GM21786 (cell line): ENCODE results near the gene MAST4.

Source experiments
- ATAC-seq: cut with Tn5 transposase; IDR thresholded peaks from one replicate; pipeline ENCODE4 v1.9.1; 2021; ENCODE audit not compliant: unreplicated experiment

Gene MAST4

DNA sequence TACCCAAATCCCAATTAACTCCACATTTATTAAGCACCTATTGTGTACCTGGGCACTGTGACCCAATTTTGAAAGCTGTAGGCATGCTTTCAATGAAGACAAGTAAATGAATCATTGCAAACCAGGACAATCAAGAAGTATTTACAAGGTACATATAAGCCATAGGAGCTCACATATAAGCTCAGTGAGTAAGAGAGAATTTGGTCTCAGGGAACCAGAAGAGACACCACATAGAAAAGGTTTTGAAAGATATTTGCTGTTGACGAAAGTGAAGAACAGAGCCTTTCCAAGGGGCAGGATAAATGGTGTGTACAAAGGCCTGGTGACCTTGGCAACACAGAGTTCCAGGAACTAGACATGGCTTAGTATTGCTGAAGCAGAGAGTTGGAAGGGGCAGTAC, 412.8 kb downstream of the MAST4 start:
- ATAC-seq = no peak

DNA sequence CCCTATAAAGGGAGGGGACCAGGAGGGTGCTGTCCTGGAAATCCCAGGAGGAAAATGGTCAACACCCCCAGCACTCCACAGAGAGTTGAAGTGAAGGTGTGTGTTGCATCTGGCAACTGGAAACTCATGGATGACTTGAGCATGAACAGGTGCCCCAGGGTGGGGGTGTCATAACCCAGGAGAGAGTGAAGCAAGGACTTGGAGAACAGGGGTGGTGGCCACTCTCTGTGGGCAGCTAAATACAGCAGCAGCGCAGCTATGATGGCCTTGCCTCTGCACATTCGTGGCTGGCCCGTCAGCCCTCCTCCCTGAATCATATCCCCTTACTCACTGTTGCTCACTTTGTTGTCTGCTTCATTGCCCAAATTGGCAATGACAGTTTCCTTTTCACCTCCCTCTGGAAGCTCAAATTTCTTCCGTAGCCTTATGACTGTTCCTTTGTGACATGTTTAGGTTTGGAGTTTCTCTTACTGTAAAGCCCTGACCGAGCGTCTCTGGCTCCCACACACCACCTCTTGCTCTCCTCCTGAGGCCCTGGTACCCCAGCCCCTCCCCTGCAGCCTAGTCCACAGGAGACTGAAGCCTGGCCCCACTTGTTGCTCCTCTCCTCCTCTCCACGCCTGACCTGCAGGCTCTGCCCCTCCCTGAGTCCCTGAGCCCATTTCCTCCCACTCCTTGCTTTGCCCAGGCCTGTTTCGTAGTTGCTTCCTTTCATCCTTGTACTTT, 414.7 kb downstream of the MAST4 start:
- no peak for ATAC-seq

DNA sequence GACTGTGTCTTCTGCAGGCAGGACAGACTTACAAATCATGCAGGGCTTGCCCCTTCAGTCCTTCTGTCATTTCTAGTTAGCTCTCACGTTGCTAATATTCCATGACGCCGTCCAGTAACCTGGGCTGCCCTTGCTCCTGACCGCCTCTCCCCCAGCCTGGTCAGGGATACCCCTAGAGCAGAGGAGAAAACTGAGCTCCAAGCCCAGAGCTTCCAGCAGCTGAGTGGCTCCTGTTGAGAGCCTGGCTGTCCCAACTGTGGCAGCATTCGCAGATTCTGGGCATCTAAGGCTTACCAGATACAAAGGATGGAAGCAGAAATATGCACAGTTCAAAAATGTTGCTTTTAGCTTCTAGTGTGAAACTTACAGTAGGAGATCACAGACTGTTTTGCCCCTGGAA, 415.2 kb downstream of the MAST4 start:
- ATAC-seq = no peak

DNA sequence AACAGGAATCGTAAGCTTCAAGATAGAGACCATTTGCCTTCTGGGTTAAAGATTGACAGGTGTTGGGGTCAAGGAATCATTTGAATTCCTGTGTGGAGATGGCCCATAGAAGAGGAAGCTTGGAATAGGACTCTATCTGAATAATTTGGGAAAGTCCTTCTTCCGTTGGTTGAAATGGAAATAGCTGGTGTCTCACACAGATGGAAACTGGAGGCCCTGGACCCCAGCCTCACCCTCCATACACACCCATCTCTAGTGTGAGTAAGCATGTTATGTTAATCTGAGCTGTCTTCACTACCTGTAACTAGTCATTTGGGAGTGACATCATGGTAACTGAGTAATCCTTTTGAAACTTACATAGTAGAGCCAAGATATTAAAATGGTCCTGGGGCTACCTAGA, 416.0 kb downstream of the MAST4 start:
- no peak for ATAC-seq

DNA sequence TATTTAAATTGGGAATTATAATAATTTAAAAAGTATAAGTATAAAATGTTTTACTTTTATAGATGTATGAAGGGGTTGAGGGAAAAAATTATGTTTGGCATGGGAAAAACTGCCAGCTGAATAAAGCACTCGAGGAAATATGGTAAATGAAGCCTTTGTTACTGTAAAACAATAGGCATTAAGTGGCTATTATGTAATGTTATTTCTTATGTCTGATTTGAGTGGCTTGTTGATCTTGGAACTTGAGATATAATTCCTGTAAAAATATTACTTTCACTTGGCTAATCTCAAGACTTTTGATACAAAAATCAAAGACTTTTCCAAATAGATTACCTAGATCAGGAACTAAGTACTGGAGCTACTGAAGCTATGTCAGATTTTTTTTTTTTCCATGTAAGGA, 417.5 kb downstream of the MAST4 start:
- ATAC-seq = no peak

DNA sequence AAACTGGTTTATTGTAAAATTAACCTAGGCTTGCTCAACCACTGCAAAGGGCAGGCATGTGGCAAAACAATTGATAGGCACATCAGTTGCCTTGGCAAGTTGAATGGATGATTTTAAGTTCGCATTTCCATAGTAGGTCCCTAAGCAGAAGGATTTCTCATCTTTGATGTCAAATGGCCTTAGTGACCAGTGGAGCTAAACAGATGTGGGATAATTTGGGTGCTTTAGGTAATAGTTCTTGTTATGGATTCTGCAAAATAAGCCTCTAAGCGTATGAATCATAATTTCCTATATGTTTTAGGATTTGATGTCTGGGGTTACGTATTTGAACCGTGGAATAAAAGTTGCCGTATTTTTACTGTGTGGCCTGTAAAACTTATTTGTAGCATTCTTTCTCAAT, 418.0 kb downstream of the MAST4 start:
- no peak for ATAC-seq

DNA sequence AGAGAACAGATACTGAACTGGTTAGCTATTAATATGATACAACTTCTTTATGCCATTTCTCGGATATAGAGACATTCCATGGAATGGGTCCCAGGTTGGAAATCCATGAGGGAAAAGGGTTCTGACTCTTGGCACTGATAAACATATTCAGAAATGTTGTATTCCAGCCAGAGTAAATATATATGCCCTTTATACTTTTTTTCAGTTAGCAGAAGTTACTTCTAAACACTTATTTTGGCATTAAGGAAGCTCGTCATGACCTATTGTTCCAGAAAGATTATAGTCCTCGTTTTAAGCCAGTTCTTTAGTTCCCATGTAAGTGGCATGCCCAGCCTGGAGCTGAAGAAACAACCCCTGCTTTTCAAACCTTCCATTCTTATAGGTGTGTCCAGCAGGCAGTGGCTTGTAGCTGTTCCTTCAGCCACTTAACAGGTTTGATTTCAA, 418.8 kb downstream of the MAST4 start:
- no peak for ATAC-seq

DNA sequence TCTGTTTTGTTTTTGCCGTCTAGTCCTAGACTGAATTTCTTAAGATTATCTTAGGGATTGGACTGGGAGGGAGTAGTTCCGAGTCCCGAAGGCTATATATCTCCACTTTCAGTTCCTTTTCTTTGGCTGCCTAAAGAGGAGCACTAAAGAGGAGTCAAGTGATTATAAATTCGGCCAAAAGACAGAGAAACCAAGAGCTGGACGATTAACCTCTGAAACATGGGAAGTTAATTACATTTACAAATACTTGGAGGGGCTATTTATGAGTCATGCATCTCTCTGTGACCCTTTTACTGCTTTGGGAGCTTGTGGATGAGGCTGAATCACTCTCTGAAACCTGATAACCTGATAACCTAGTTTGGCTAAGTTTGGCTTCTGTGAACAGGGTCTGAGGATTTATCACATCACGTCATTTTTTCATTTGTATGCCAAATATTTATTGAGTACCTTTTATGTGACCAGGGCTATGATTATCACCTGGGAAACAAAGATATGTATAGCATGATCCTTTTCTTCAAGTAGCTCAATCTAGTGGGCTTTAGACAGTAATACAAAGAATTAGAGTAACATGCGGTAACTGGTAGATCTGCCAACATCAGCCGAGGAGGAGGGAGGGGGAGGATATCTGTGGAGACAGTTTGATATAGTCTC, 419.5 kb downstream of the MAST4 start:
- ATAC-seq = no peak

DNA sequence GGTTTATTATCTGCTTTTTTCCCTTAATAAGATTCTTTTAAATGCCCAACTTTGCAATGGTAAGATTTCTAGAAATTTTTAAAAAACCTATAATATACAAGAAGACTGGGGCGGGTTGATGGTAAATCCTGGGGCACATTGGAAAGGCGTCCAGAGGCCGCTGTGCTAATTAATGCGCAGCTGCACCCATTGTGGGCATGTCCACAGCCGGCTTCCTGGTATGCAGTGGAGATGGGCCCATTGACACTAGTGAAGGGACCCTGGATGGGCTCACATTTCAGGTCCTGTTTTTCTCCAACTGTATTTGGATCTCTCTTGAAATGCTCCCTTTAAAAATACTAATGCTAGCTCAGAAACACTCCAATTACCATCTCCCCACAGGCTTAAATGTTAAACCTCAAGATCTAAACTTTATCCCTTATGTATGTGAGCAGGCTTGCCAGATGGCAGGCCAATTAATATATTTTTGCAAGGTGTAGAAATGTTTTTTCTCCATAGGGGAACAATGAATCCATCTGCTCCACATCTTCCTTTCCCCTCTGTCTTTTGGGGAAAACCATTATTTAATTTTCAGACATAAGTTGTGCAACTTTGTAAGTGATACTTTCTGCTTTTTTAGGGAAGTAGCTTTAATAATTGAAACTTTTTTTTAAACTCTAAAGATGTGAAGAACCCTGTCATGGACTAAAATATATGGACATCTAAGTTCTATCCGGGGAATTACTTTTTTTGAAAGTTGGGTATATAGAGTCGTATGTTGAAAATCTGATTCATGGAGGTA, 423.1 kb downstream of the MAST4 start:
- no peak for ATAC-seq

DNA sequence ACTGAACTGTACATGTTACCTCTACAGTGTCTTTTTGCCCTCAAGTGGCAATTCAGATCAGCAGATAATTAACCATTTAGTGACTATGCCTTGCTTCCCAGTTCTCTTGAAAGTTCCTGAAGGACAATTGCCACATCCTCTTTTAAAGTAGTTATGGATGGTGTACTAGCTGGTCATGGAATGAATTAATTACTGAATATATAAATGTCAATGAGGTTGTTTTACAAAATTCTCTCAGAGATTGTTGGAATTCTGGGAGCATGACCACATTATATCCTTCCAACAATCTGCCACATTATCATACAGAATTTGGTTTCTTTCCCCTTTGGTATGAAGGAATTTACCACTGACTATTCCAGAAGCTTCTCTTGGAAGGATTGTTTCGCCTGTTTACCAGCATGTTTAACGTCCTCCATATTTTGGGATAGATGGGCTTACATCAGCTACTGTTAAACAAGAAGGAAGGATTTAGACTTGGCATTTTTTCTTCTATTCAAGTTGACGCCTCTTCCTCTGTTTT, 424.0 kb downstream of the MAST4 start:
- no peak for ATAC-seq

DNA sequence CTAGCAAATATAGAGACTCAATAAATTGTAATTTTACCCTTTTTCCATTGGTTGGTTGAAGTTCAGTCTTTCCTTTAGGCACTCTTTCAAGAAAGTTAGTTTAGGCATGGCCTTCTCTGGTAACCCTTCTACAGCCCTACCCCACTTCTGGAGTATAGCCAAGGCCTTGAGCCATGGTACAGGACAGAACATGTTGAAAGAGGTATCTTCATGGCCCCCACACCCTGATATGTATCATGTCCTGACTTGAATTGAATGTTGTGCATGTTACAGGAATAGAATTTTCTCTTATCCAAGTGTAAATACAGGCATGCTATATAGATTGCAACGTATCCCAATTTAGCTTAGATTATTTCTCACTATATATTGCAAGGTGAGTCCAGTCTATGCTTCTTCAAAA, 424.8 kb downstream of the MAST4 start:
- ATAC-seq = no peak

DNA sequence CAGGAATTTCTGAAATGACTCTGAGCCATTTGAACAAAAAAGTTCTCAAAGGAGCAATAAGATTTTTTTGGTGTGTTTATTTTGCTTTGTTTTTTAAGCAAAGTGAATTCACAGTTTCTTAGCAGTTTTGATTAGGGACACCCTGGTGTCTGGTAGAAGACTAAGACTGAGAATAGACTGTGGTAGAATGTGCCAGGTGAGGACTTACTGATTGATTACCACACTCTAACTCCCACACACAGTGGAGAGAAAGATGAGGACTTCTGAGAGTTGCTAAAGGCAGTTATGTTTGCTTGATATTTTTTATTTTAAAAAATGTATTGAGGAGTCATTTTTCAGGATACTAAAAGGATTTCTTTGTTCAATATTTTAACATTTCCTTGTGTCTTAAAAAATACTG, 425.3 kb downstream of the MAST4 start:
- ATAC-seq = peak; percentile 53

DNA sequence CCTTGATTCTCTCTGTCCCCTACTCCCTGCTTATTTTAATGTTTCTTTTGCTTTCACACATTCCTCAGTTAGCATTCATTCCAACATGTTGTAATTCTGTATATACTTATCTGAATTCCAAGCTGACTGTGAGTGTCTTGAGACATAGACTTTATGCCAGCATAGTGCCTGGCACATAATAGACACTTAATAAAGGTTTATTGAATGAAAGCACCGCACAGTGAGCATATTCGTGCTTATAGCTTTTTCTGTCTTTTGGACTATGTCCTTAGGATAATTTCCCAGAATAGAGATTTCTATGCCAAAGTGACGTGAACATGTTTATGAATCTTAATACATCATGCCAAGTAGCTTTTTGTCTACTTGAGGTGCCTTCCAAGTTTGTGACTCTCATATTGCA, 425.8 kb downstream of the MAST4 start:
- ATAC-seq = no peak

DNA sequence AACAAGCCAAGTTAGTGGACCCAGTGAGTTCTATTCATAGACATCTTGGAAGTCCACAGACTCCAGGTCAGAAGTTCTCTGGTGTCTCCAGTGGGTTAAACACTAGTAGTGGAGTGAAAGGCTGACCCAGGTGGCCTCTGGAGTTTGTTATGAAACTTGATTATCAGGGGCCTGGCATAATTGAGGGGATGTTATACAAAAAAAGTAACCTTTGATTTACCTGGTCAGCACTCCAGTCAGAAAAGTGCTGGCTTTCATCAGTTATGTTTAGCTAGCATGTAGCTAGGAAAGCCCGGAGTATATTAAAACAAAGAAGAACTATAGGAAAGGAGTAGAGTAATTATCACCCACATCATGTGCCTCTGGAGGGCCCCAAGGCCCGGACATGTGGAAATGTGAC, 429.3 kb downstream of the MAST4 start:
- no peak for ATAC-seq

DNA sequence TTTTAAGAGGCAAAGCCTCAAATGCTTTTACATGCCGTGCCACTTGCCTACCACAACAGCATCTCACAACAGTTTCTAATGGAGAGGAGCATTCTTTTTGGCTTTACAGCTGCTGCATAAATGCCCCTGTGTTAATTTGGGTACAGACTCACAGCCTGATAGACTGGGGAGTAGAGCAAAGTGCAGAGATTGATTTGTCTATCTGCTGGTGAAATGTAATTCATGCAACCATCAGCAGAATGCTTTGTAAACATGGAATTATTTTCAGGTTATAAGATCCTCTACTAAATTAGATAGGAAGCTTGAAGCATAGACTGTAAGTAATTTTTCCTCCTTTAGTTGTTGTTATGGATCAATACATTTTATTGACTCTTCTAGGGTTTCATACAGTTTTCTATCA, 430.1 kb downstream of the MAST4 start:
- ATAC-seq = no peak

DNA sequence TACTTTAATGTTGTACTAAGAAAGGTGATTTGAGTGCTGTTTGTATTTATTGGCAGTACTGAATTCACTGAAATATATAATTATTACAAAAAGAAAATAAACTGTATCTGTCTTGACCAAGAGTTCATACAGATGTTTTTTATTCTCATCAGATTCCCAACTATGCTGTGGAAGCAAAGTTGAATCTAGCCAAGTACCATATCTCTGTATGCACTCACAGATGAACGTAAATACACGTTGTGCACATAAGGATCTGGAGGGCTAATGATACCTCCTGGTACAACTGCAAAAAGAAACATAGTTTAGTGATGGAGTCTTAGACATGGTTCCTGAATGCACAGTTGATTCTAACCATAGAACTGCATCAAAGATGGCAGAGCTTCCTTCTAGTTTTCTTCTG, 431.0 kb downstream of the MAST4 start:
- no peak for ATAC-seq

DNA sequence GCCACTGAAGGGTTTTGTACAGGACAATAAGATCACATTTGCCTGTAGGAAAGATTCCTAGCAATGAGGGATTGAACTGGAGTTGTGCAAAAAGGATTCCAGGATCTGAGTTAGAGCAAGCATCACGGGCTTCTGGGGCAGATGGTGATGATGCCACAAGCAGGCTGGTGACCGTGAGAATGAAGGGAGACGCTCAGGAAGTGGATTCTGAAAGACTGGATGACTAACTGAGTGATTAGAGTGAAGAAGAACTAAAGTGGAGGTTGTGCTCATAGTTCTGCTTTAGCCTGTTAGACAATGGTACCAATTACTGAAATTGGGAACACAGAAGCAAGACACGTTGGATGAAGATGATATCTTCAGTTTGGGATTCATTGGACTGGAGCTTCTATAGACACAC, 432.2 kb downstream of the MAST4 start:
- ATAC-seq = no peak

DNA sequence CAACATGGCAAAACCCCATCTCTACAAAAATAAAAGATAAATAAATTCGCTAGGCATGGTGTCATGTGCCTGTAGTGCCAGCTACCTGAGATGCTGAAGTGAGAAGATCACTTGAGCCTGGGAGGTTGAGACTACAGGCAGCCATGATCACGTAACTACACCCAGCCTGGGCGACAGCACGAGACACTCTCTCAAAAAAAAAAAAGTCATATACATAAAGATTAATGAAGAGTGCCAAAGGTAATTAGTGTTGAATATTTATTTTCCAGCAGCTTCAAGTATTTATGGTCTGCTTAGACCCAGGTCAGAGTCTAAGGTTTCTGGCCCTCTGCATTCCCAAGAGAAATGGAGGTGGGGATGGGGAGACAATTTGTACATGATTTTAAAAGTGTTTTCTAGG, 432.7 kb downstream of the MAST4 start:
- ATAC-seq = no peak

DNA sequence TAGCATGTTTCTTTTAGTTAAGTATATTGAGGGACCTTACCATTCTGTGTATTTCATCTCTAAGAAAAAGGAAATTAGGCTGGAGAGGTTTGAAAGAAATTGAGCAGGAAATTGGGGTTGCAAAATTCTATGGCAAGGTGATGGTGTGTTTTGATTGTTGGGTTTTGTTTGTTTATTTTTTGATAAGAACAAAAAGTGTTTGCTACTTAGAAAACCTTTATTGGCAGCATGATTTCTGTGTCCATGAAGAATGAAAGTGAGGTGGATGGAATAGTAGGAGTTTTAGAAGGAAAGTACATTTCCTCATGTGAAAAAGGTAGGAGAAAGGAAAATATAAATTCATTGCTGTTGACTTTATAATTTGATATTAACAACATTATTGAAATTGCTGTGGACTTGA, 433.3 kb downstream of the MAST4 start:
- ATAC-seq = no peak

DNA sequence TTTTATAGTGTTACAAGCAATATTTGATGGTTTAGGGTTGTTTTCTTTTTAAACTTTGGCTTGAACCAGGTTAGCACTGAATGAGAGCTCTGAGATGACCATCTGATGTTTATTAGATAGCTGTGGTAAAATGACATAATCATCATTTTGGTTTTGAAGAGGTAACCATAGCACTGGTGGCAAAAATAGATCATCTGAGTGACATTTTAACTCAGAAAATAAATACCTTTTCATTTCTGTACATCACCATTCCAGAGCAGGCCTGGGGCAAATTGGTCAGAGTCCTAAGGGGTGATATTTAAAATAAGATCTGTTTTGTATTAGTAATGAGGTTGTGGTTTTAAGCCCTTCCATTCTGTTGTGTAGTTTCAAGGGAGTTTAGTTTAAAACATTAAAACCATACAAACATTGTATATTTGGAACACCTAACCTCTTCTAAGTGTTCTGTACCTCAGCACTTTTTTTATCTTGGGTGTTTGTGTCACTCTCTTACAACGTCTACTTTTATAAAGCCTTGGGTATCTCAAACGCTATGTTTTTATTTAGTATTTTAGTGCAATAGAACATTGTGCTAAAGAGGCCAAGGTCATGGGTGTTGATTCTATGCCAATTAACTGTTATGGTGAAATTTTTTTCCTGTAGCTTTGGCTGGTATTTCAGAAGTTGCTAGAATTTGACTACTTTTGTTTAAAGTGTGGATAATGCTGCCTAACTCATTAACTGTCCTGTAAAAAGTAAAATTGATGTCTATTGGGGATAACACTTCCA, 434.3 kb downstream of the MAST4 start:
- no peak for ATAC-seq

DNA sequence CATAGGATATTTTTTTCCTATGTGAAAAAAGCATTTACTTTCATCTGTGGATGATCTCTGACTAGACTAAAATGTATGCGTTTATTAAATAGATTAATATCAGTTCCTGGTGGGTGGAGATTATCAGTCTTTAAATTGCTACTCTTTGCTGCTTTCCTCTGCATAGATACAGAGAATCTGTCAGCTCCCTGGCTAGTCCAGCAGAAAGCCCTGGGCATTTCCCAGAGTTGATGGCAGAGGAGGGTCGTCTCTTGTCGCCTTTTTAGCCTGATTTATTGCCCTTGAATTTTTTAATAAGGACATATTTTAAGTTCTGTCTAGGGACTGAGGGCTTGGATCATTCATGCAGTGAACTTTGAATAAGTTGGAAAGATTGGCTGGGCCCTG, 434.9 kb downstream of the MAST4 start:
- ATAC-seq = no peak
